Fibroblast of lung (primary cell): ENCODE measurements around the gene SNAP25. TPM values are rescaled to one million over a fixed set of nuclear protein-coding genes. Genes with fewer than 3 reads are reported as not detected.

Experiments
- DNase-seq, 2 donors: peaks; one replicate each; pipeline versions ENCODE4 v3.0.0 to v3.0.0-alpha.2; 2010; ENCODE audit warnings: low read depth in 2 of 2
- H2AFZ ChIP-seq: 2 replicates; pipeline ENCODE4 v1.5.1; 2012; ENCODE audit warnings: low read length, control low read depth, inconsistent platforms
- H3K27ac ChIP-seq: 2 replicates; pipeline ENCODE4 v1.5.1; 2011; ENCODE audit warnings: low read length, control low read depth; ENCODE audit not compliant: insufficient read depth
- H3K27me3 ChIP-seq: 2 replicates; pipeline ENCODE4 v1.5.1; 2011; ENCODE audit warnings: mild to moderate bottlenecking, low read length; ENCODE audit not compliant: control insufficient read depth, insufficient read depth
- H3K36me3 ChIP-seq: 2 replicates; pipeline ENCODE4 v1.5.1; 2011; ENCODE audit warnings: low read length; ENCODE audit not compliant: control insufficient read depth, insufficient read depth
- H3K4me1 ChIP-seq: 2 replicates; pipeline ENCODE4 v1.5.1; 2011; ENCODE audit warnings: low read length; ENCODE audit not compliant: control insufficient read depth, insufficient read depth; ENCODE audit errors: extremely low read depth
- H3K4me2 ChIP-seq: 2 replicates; pipeline ENCODE4 v1.5.1; 2011; ENCODE audit warnings: low read length, control low read depth; ENCODE audit not compliant: insufficient read depth; ENCODE audit errors: extremely low read depth
- H3K4me3 ChIP-seq, 4 experiments: fragments of 200-600 bp in 1 of 4; sonication (generic) in 1 of 4; replicated peaks in 1 of 4; 2 replicates each; pipeline ENCODE4 v1.5.1; 2011 to 2016; ENCODE audit warnings: low read length in 4 of 4, low read depth in 3 of 4, mild to moderate bottlenecking in 3 of 4, control low read depth in 2 of 4, inconsistent platforms in 1 of 4, mixed read lengths in 1 of 4; ENCODE audit not compliant: insufficient read depth in 1 of 4; ENCODE audit errors: control extremely low read depth in 1 of 4
- H3K79me2 ChIP-seq: 2 replicates; pipeline ENCODE4 v1.5.1; 2012; ENCODE audit warnings: mild to moderate bottlenecking, low read length, inconsistent platforms; ENCODE audit not compliant: control insufficient read depth, insufficient read depth
- H3K9ac ChIP-seq: 2 replicates; pipeline ENCODE4 v1.5.1; 2011; ENCODE audit warnings: mild to moderate bottlenecking, low read length, control low read depth; ENCODE audit not compliant: insufficient read depth
- H3K9me3 ChIP-seq: 2 replicates; pipeline ENCODE4 v1.5.1; 2012; ENCODE audit warnings: low read depth, low read length; ENCODE audit not compliant: control insufficient read depth, insufficient read depth
- H4K20me1 ChIP-seq: 2 replicates; pipeline ENCODE4 v1.5.1; 2011; ENCODE audit warnings: low read length; ENCODE audit not compliant: control insufficient read depth, insufficient read depth; ENCODE audit errors: extremely low read depth
- EZH2 ChIP-seq: IDR thresholded peaks from 2 replicates; pipeline ENCODE4 v1.5.1; 2012; ENCODE audit warnings: low read length, control low read depth, mild to moderate bottlenecking; ENCODE audit errors: missing control alignments
- polyA plus RNA-seq, 2 donors: library from polyadenylated mRNA; depleted of rRNA in 1 of 2; stranded (reverse) in 1 of 2; unstranded in 1 of 2; fragments of >200 nt; gene quantifications; 2 replicates each; pipeline ENCODE4 v1.2.1, GENCODE V29; 2011 to 2012; ENCODE audit warnings: missing spikeins in 1 of 2
- total RNA-seq: library from RNA; depleted of rRNA; stranded (reverse); fragments of >200 nt; gene quantifications from 2 replicates; pipeline ENCODE4 v1.2.1, GENCODE V29; 2014
- TF ChIP-seq, protein P1 (sequence below), 2 donors: IDR thresholded peaks in 1 of 2; conservative IDR thresholded peaks in 1 of 2; 1 replicate in 1 of 2; 2 replicates in 1 of 2; pipeline ENCODE4 v1.5.1; 2011 to 2012; ENCODE audit warnings: low read length in 2 of 2, control low read depth in 1 of 2, inconsistent platforms in 1 of 2, low read depth in 1 of 2, mild to moderate bottlenecking in 1 of 2

The SNAP25 gene
- total and polyA plus RNA-seq, 2 donors (not counting 1 experiment from before 2014, with no cell fraction given): 4.5 to 8.2 TPM

DNA sequence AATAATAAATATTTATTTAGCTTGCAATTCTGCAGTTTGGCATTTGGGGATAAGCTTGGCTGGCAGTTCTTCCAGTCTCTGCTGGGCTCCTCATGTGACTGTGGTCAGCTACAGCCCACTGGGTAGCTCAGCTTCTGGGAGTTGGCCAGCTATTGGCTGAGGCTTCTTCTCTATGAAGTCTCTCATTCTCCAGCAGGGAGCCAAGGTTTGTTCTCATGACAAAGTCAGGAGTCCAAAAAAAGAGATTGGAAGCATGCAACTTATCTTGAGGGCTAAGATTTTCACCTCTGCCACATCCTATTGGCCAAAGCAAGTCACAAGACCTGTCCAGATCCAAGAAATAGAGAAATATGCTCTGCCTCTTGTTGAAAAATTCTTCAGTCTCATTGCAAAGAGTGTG, 94.6 kb downstream of the SNAP25 start:
- no peak overlapping the region for H2AFZ ChIP-seq
- DNase-seq: peak; percentile 37 to 50
- H3K9me3 ChIP-seq: no peaks in the 10 kb centered on the region
- no peaks in the 10 kb centered on the region for H3K27me3 ChIP-seq
- no peak overlapping the region for H3K9ac ChIP-seq
- no peak overlapping the region for H3K27ac ChIP-seq
- no peaks in the 10 kb centered on the region for H4K20me1 ChIP-seq
- H3K4me2 ChIP-seq: no peak overlapping the region
- peaks cover 30% of the 10 kb centered on the region for H3K4me1 ChIP-seq
- no peaks in the 10 kb centered on the region for H3K79me2 ChIP-seq
- no peaks in the 10 kb centered on the region for H3K36me3 ChIP-seq
- H3K4me3 ChIP-seq: no peak overlapping the region
- no peak for TF ChIP-seq EZH2
- TF ChIP-seq, protein P1, sequence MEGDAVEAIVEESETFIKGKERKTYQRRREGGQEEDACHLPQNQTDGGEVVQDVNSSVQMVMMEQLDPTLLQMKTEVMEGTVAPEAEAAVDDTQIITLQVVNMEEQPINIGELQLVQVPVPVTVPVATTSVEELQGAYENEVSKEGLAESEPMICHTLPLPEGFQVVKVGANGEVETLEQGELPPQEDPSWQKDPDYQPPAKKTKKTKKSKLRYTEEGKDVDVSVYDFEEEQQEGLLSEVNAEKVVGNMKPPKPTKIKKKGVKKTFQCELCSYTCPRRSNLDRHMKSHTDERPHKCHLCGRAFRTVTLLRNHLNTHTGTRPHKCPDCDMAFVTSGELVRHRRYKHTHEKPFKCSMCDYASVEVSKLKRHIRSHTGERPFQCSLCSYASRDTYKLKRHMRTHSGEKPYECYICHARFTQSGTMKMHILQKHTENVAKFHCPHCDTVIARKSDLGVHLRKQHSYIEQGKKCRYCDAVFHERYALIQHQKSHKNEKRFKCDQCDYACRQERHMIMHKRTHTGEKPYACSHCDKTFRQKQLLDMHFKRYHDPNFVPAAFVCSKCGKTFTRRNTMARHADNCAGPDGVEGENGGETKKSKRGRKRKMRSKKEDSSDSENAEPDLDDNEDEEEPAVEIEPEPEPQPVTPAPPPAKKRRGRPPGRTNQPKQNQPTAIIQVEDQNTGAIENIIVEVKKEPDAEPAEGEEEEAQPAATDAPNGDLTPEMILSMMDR (conservative IDR thresholded peaks at IDR 0.05 in 1 of 2, IDR thresholded peaks at IDR 0.05 in 1 of 2; ENCODE audit: low read depth in 1 of 2, low read length in 2 of 2): no peak

DNA sequence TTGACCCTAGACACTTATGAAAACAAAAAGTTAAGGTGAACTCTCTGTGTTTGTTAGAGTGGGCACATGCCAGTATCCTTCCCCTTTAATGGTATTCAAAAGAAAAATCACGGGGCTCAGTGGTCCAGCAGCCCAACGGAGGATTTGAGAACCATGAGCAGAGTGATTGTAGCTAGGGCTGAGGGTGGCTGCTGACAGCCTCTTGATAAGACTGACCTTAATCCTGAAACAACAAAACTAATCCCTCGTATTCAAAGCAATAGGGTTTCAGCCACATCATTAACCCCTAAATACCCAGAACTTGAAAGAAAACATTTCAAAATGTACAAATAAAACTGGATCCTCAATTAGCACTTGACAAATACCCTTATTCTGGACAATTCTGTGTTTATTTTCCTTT, 95.1 kb downstream of the SNAP25 start:
- TF ChIP-seq, protein P1 (conservative IDR thresholded peaks at IDR 0.05 in 1 of 2, IDR thresholded peaks at IDR 0.05 in 1 of 2; ENCODE audit: low read depth in 1 of 2, low read length in 2 of 2): no peak
- no peak for TF ChIP-seq EZH2
- Histone ChIP-seq H3K4me3 (no peak overlapping the region), H3K27ac (peak overlapping the region; percentile 43), H3K79me2 (no peaks in the 10 kb centered on the region), H2AFZ (no peak overlapping the region), H3K9me3 (no peaks in the 10 kb centered on the region), H3K27me3 (no peaks in the 10 kb centered on the region), H3K4me1 (peaks cover 28% of the 10 kb centered on the region), H4K20me1 (no peaks in the 10 kb centered on the region), H3K36me3 (no peaks in the 10 kb centered on the region), H3K9ac (no peak overlapping the region), H3K4me2 (peak overlapping the region; percentile 45)
- DNase-seq: peak in 1 of 2 donors; percentile 33

DNA sequence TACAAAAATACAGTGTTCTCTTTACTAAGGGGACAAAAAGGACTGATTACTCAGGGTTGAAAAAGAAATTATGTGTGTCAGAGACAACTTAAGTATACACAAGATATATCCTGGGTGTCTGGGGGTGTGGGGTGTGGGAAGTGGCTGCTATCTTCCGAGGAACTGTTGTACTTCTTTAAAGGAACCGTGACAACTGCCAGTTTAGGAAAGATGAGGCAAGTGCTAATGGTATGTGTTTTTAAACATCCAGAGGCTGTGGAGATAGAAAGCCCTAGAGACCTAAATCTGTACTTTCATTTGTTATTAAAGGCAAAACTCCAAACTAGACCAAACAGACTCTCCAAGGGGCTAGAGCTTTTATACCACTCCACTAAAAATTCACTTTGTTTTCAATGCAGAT, 95.6 kb downstream of the SNAP25 start:
- Histone ChIP-seq H3K4me3 (no peak overlapping the region), H3K27me3 (no peaks in the 10 kb centered on the region), H3K36me3 (no peaks in the 10 kb centered on the region), H4K20me1 (no peaks in the 10 kb centered on the region), H2AFZ (no peak overlapping the region), H3K4me2 (peak overlapping the region; percentile 45), H3K4me1 (peaks cover 24% of the 10 kb centered on the region), H3K9ac (no peak overlapping the region), H3K79me2 (no peaks in the 10 kb centered on the region), H3K9me3 (no peaks in the 10 kb centered on the region), H3K27ac (peak overlapping the region; percentile 43)
- TF ChIP-seq EZH2: no peak
- TF ChIP-seq, protein P1 (conservative IDR thresholded peaks at IDR 0.05 in 1 of 2, IDR thresholded peaks at IDR 0.05 in 1 of 2; ENCODE audit: low read depth in 1 of 2, low read length in 2 of 2): no peak
- peak; percentile 76 to 88 for DNase-seq
